HG02763 (cell line): ENCODE data around the gene HLA-G.

Source experiments
- ATAC-seq: cut with Tn5 transposase; IDR thresholded peaks from one replicate; pipeline ENCODE4 v1.9.1; 2021; ENCODE audit warnings: mild to moderate bottlenecking, moderate library complexity; ENCODE audit not compliant: unreplicated experiment

HLA-G gene

GRCh38 chr6:29815118-29815750 is 12.4 kb upstream of the HLA-G start:
- no peak for ATAC-seq

GRCh38 chr6:29816030-29816429 is 11.6 kb upstream of the HLA-G start:
- no peak for ATAC-seq

- ATAC-seq = no peak
These were observed 8.7 kb upstream of the HLA-G start for GRCh38 chr6:29818892-29819291.

- ATAC-seq = no peak
These were observed 3.5 kb upstream of the HLA-G start for GRCh38 chr6:29824144-29824543.

- no peak for ATAC-seq
These were observed 1.8 kb upstream of the HLA-G start for GRCh38 chr6:29825848-29826247.

GRCh38 chr6:29826271-29826670 is 1.4 kb upstream of the HLA-G start:
- no peak for ATAC-seq

GRCh38 chr6:29828471-29828797 is 809 bp downstream of the HLA-G start:
- ATAC-seq = no peak

GRCh38 chr6:29829766-29830165 is 2.1 kb downstream of the HLA-G start:
- no peak for ATAC-seq

- ATAC-seq = no peak
These were observed 2.8 kb downstream of the HLA-G start for GRCh38 chr6:29830409-29830808.

GRCh38 chr6:29831776-29832175 is 4.2 kb downstream of the HLA-G start:
- no peak for ATAC-seq

GRCh38 chr6:29834564-29835436 is 7.2 kb downstream of the HLA-G start:
- no peak for ATAC-seq

GRCh38 chr6:29839917-29840316 is 12.3 kb downstream of the HLA-G start:
- ATAC-seq = no peak

- no peak for ATAC-seq
These were observed 13.4 kb downstream of the HLA-G start for GRCh38 chr6:29841030-29841429.

GRCh38 chr6:29845405-29846006 is 17.9 kb downstream of the HLA-G start:
- no peak for ATAC-seq

- ATAC-seq = no peak
These were observed 20.4 kb downstream of the HLA-G start for GRCh38 chr6:29847871-29848630.

- no peak for ATAC-seq
These were observed 22.5 kb downstream of the HLA-G start for GRCh38 chr6:29850011-29850553.

GRCh38 chr6:29851190-29851589 is 23.6 kb downstream of the HLA-G start:
- no peak for ATAC-seq

GRCh38 chr6:29853245-29853644 is 25.6 kb downstream of the HLA-G start:
- ATAC-seq = no peak

GRCh38 chr6:29858006-29858405 is 30.4 kb downstream of the HLA-G start:
- no peak for ATAC-seq

GRCh38 chr6:29861521-29862255 is 34.1 kb downstream of the HLA-G start:
- no peak for ATAC-seq
